Ishikawa (cell line): ENCODE measurements around the gene PTCHD1.

Experiments used
- CEBPB ChIP-seq: IDR thresholded peaks from 2 replicates; pipeline ENCODE4 v1.6.1; 2012
- EGR1 ChIP-seq: IDR thresholded peaks from 2 replicates; pipeline ENCODE4 v1.6.1; 2012
- EP300 ChIP-seq: IDR thresholded peaks from 2 replicates; pipeline ENCODE4 v1.6.1; 2012; ENCODE audit warnings: borderline replicate concordance
- FOXM1 ChIP-seq: IDR thresholded peaks from 2 replicates; pipeline ENCODE4 v1.6.1; 2012; ENCODE audit warnings: low read depth, borderline replicate concordance
- MAX ChIP-seq: IDR thresholded peaks from 2 replicates; pipeline ENCODE4 v1.6.1; 2012
- RAD21 ChIP-seq: IDR thresholded peaks from 2 replicates; pipeline ENCODE4 v1.6.1; 2012; ENCODE audit warnings: low read depth
- REST ChIP-seq: IDR thresholded peaks from 2 replicates; pipeline ENCODE4 v1.6.1; 2012; ENCODE audit warnings: low read depth, mild to moderate bottlenecking
- USF1 ChIP-seq: IDR thresholded peaks from 2 replicates; pipeline ENCODE4 v1.6.1; 2012
- YY1 ChIP-seq: IDR thresholded peaks from 2 replicates; pipeline ENCODE4 v1.6.1; 2012; ENCODE audit warnings: low read depth
- ZBTB7A ChIP-seq: IDR thresholded peaks from 2 replicates; pipeline ENCODE4 v1.6.1; 2012; ENCODE audit warnings: low read depth

GRCh38 chrX:23286731-23287130 is 47.9 kb upstream of the PTCHD1 start:
- TF ChIP-seq YY1 (no peak), EP300 (no peak), CEBPB (no peak), REST (no peak), ZBTB7A (no peak), USF1 (no peak), FOXM1 (no peak), RAD21 (no peak), MAX (no peak), EGR1 (no peak)
